Gastrocnemius medialis (tissue), 4 donors: ENCODE measurements around the gene NTRK3. TPM values are rescaled to one million over a fixed set of nuclear protein-coding genes. Genes with fewer than 3 reads are reported as not detected.

Experiments used
- ATAC-seq, 2 donors: fragments of 150-250 bp; one replicate each; pipeline ENCODE4 v1.9.1; 2016
- DNase-seq, 2 donors: peaks; one replicate each; pipeline ENCODE4 v3.0.0-alpha.2; 2019
- H3K27ac ChIP-seq, 4 donors: fragments of 200-600 bp; sonication (generic); 1 replicate in 1 of 4; 2 replicates in 3 of 4; pipeline ENCODE4 v1.5.1; 2016 to 2018; ENCODE audit warnings: mild to moderate bottlenecking in 2 of 4, moderate library complexity in 1 of 4
- H3K27me3 ChIP-seq, 3 donors: fragments of 200-600 bp; sonication (generic) in 2 of 3; 1 replicate in 1 of 3; 2 replicates in 2 of 3; pipeline versions ENCODE4 v1.5.1 to v1.6.0; 2016 to 2019; ENCODE audit warnings: mild to moderate bottlenecking in 1 of 3, moderate library complexity in 1 of 3
- H3K36me3 ChIP-seq, 2 donors: fragments of 200-600 bp; sonication (generic) in 1 of 2; one replicate each; pipeline ENCODE4 v1.5.1; 2017 to 2018
- H3K4me1 ChIP-seq, 2 donors: fragments of 200-600 bp; sonication (generic) in 1 of 2; one replicate each; pipeline ENCODE4 v1.5.1; 2016 to 2017; ENCODE audit warnings: mild to moderate bottlenecking in 2 of 2
- H3K4me3 ChIP-seq, 4 donors: fragments of 200-600 bp; sonication (generic) in 3 of 4; 1 replicate in 1 of 4; 2 replicates in 3 of 4; pipeline ENCODE4 v1.5.1; 2016 to 2019; ENCODE audit warnings: mild to moderate bottlenecking in 2 of 4
- H3K9me3 ChIP-seq, 3 donors: fragments of 200-600 bp; sonication (generic) in 2 of 3; 1 replicate in 1 of 3; 2 replicates in 2 of 3; pipeline ENCODE4 v1.5.1; 2016 to 2019
- POLR2A ChIP-seq, 2 donors: fragments of 450-650 bp; IDR thresholded peaks; one replicate each; pipeline ENCODE4 v1.6.1; 2017; ENCODE audit warnings: antibody characterized with exemption in 2 of 2, mild to moderate bottlenecking in 2 of 2, moderate library complexity in 2 of 2
- in situ Hi-C, 4 donors: fragments of 200-750 bp; cut with MboI; loops; one replicate each; pipeline versions ENCODE4 v1.15.0 to v1.8.0; 2017; ENCODE audit warnings: low sequenced_read_pairs in 4 of 4
- intact Hi-C: fragments of 100-400 bp; cut with DNase I; formaldehyde crosslinking; loops from one replicate; pipeline ENCODE4 v1.15.1; 2023; ENCODE audit warnings: low total_unique reads
- total RNA-seq, 4 donors: library from RNA; depleted of rRNA; stranded (reverse); fragments of >200 nt; gene quantifications; one replicate each; pipeline versions ENCODE4 v1.1.0 to v1.2.3, GENCODE V29; 2016
- TF ChIP-seq, protein P1 (sequence below), 5 experiments: fragments of 450-650 bp in 3 of 5; fragments of 200-600 bp in 2 of 5; sonication (generic) in 2 of 5; IDR thresholded peaks in 4 of 5; conservative IDR thresholded peaks in 1 of 5; 1 replicate in 4 of 5; 2 replicates in 1 of 5; pipeline ENCODE4 v1.5.1; 2016 to 2019; ENCODE audit warnings: antibody characterized with exemption in 5 of 5, mild to moderate bottlenecking in 3 of 5, moderate library complexity in 3 of 5

NTRK3 gene
- total RNA-seq, 4 donors from 2014 or later = 0.61 to 2.7 (median 0.77) TPM

DNA sequence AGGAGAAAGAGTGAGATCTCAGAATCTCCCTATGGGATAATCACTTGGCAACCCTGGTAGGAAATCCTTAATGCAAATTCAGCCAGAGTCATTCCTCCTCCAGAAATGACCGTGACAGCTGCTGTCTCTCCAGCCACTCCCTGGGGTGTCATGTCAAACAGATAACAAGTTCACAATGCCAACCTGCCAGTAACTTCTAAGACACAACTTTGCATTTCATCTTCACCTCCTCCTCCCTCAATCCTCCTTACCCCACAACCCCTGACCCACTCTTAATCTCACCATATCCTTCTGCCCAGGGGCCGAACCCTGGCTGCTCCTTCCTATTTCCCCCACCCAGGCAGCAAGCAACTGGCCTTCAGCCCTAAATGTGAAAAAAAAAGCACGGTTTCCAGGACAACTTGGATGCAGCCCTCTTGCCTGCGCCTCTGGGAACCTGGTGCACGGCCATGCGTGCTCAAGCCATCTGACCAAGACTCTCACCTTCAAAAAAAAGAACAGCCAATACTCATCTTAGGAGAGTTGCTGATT lies 166.0 kb downstream of the NTRK3 start:
- TF ChIP-seq, protein P1, sequence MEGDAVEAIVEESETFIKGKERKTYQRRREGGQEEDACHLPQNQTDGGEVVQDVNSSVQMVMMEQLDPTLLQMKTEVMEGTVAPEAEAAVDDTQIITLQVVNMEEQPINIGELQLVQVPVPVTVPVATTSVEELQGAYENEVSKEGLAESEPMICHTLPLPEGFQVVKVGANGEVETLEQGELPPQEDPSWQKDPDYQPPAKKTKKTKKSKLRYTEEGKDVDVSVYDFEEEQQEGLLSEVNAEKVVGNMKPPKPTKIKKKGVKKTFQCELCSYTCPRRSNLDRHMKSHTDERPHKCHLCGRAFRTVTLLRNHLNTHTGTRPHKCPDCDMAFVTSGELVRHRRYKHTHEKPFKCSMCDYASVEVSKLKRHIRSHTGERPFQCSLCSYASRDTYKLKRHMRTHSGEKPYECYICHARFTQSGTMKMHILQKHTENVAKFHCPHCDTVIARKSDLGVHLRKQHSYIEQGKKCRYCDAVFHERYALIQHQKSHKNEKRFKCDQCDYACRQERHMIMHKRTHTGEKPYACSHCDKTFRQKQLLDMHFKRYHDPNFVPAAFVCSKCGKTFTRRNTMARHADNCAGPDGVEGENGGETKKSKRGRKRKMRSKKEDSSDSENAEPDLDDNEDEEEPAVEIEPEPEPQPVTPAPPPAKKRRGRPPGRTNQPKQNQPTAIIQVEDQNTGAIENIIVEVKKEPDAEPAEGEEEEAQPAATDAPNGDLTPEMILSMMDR (IDR thresholded peaks at IDR 0.05 in 4 of 5, conservative IDR thresholded peaks at IDR 0.05 in 1 of 5) = no peak
- no peak for TF ChIP-seq POLR2A (IDR thresholded peaks at IDR 0.05)
- DNase-seq (no peak), ATAC-seq (no peak)
- intact Hi-C loops (no loop called here), in situ Hi-C loops (no loop called here)
- H3K4me3 ChIP-seq = no peak overlapping the region
- no peaks in the 10 kb centered on the region for H3K36me3 ChIP-seq
- H3K9me3 ChIP-seq = no peaks in the 10 kb centered on the region
- no peaks in the 10 kb centered on the region for H3K4me1 ChIP-seq
- peaks cover 0 to 3% (median 0%) of the 10 kb centered on the region in 3 donors for H3K27me3 ChIP-seq
- no peak overlapping the region for H3K27ac ChIP-seq

DNA sequence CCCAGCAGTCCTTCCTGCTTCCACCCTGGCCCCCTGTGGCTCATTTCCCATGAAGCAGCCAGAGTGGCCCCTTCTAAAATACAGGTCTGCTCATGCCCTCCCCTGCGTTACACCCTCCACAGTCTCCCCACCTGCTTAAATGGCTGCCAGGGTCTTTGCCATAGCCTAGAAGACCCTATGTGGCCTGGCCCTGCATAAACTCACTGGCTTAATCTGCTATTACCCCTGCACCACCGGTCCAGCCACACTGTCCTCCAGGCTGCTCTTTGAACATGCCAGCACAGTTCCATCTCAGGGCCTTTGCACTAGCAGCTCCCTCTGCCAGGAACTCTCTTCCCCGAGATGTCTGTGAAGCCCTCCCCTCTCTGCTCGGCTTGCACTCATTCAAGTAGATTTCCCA lies 166.8 kb downstream of the NTRK3 start:
- in situ Hi-C loops = no loop called here
- intact Hi-C loops = no loop called here
- Histone ChIP-seq H3K36me3 (no peaks in the 10 kb centered on the region), H3K27ac (no peak overlapping the region), H3K4me1 (no peaks in the 10 kb centered on the region), H3K27me3 (peaks cover 0 to 3% (median 0%) of the 10 kb centered on the region in 3 donors), H3K4me3 (no peak overlapping the region), H3K9me3 (no peaks in the 10 kb centered on the region)
- no peak for DNase-seq
- TF ChIP-seq, protein P1 (IDR thresholded peaks at IDR 0.05 in 4 of 5, conservative IDR thresholded peaks at IDR 0.05 in 1 of 5) = no peak
- no peak for TF ChIP-seq POLR2A (IDR thresholded peaks at IDR 0.05)
- ATAC-seq = no peak

DNA sequence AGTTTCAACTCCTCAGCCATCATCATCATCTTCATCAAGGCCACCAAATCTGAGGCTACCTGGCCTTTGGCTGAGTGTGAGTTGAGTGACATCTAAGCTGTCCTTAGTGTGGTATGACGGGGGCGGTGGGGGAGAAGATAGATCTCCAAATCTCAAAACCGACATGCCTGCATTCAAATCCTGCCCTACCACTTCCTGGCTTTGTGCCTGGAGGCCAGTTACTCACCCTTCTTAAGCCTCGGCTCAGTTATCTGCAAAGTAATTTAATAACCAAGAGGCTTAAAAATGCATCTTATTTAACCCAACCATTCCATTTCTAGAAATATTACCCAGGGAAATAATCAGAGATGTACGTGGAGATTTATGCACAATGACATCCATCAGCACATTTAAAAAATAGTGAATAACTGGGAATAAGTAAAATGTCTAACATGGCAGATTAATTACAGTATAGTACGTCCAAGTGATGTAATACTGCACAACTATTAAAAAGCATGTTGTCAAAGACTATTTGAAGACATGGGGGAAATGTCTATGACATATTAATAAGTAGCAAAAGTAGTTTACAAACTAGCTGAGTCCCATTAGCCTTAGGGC lies 167.4 kb downstream of the NTRK3 start:
- Histone ChIP-seq H3K36me3 (no peaks in the 10 kb centered on the region), H3K9me3 (no peaks in the 10 kb centered on the region), H3K4me1 (no peaks in the 10 kb centered on the region), H3K27ac (no peak overlapping the region), H3K4me3 (no peak overlapping the region), H3K27me3 (peaks cover 0 to 3% (median 0%) of the 10 kb centered on the region in 3 donors)
- ATAC-seq = no peak
- intact Hi-C loops (no loop called here), in situ Hi-C loops (no loop called here)
- TF ChIP-seq POLR2A (IDR thresholded peaks at IDR 0.05) = no peak
- TF ChIP-seq, protein P1 (IDR thresholded peaks at IDR 0.05 in 4 of 5, conservative IDR thresholded peaks at IDR 0.05 in 1 of 5) = no peak
- DNase-seq = no peak

DNA sequence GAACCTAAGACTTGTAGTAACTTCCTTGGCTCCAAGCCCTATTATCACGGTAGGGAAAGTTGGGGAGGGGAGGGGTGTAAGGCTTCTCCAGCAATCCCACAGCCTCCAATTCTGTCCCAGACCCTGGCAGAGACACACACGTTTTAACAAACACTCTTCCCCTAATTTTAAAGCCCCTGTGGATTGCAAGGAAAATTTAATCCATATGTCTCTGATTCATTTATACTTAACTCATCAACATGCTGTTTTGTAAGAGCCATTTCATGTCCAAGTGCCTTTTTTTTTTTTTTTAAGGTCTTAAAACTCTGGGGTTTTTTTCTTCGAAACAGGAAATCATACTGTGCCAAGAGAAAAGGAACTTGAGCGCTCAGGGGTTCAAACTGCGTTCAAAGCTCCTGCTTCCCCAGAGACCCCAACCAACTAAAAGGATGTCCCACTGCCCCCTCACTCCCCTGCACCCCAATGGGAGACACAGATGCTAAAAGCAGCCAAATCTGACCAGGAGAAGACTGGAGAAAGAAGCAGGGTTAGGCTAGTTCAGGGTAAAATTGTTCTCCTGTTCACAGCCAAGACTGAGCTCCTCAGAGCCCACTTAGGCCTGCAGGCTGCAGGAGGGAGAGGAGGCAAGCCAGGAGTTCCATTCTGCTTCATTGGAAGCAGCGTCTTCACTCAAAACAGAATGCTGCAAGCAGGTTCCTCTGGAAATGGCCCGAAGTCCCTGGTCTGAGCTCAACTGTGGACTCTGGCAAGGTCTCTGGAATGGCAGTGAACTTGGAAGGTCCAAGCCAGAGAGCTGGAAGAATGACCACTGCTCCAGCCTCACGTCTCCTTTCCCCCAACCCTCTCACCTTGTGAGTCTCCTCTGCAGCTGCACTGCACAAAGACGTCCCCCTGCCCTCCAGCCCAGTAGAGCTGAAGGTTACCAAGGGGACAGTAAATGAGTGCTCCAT lies 172.5 kb downstream of the NTRK3 start:
- ATAC-seq (peak; percentile 24 to 50), DNase-seq (no peak)
- intact Hi-C loops = no loop called here
- in situ Hi-C loops = no loop called here
- H3K36me3 ChIP-seq = no peaks in the 10 kb centered on the region
- no peaks in the 10 kb centered on the region for H3K4me1 ChIP-seq
- H3K27ac ChIP-seq = no peak overlapping the region
- TF ChIP-seq POLR2A (IDR thresholded peaks at IDR 0.05) = no peak
- TF ChIP-seq, protein P1 (IDR thresholded peaks at IDR 0.05 in 4 of 5, conservative IDR thresholded peaks at IDR 0.05 in 1 of 5) = no peak
- no peaks in the 10 kb centered on the region for H3K9me3 ChIP-seq
- H3K4me3 ChIP-seq = no peak overlapping the region
- H3K27me3 ChIP-seq = no peaks in the 10 kb centered on the region
